Esophagus muscularis mucosa (tissue), 4 donors: ENCODE results near the gene PARL.

Experiments used
- CTCF ChIP-seq, 3 experiments: fragments of 200-600 bp in 2 of 3; fragments of 450-650 bp in 1 of 3; sonication (generic) in 2 of 3; IDR thresholded peaks; one replicate each; pipeline ENCODE4 v1.5.1; 2017 to 2019; ENCODE audit warnings: antibody characterized with exemption in 3 of 3, mild to moderate bottlenecking in 2 of 3, moderate library complexity in 1 of 3
- EP300 ChIP-seq: sonication (generic); formaldehyde crosslinking; IDR thresholded peaks from one replicate; pipeline ENCODE4 v1.6.1; 2017; ENCODE audit warnings: antibody characterized with exemption
- POLR2A ChIP-seq: fragments of 450-650 bp; IDR thresholded peaks from one replicate; pipeline ENCODE4 v1.6.1; 2017; ENCODE audit warnings: antibody characterized with exemption, moderate library complexity, mild to moderate bottlenecking, low read depth
- POLR2AphosphoS5 ChIP-seq, 2 donors: sonication (generic); formaldehyde crosslinking; IDR thresholded peaks; one replicate each; pipeline ENCODE4 v1.6.1; 2017; ENCODE audit warnings: antibody characterized with exemption in 2 of 2

GRCh38 chr3:183920416-183920815, 35.7 kb upstream of the PARL start:
- TF ChIP-seq CTCF (IDR thresholded peaks at IDR 0.05), result no peak
- TF ChIP-seq POLR2A, result no peak
- TF ChIP-seq POLR2AphosphoS5 (IDR thresholded peaks at IDR 0.05), result no peak
- no peak for TF ChIP-seq EP300
